ENCODE results near the gene TBC1D21. TPM values are rescaled to one million over a fixed set of nuclear protein-coding genes. Genes with fewer than 3 reads are reported as not detected.

The TBC1D21 gene
- polyA plus RNA-seq, 1 donor (not counting 4 experiments of a cell fraction or from before 2014, with no cell fraction given) = not detected

DNA sequence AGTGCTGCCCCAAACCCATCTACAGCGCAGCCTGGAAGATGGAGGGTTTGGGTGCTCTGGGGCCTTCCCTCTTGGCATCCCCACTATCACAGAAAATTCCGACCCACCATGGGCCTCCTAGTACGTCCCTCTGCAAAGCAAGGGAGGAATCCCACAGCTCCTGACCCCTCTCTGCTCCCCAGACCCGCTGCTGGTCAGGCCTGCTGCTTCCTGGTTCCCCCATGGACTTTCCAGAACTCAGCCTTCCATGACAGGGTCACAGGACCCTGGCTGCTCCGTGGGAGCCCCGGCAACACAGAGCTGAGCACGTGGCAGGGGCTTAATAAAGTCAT is 49.8 kb downstream of the TBC1D21 start:
- Histone ChIP-seq H3K27ac (ENCODE audit: control insufficient read depth, insufficient read depth, low read length) (no peak overlapping the region), H3K4me2 (ENCODE audit: control insufficient read depth, extremely low read depth, insufficient read depth, low read depth, low read length) (no peak overlapping the region), H2AFZ (ENCODE audit: control insufficient read depth, low read length) (no peak overlapping the region), H3K9me3 (ENCODE audit: control insufficient read depth, low read depth, low read length) (no peaks in the 10 kb centered on the region), H3K9me1 (ENCODE audit: control insufficient read depth, extremely low read depth, insufficient read depth, low read length) (no peaks in the 10 kb centered on the region), H3K27me3 (ENCODE audit: control insufficient read depth, extremely low read depth, insufficient read depth, low read length) (no peaks in the 10 kb centered on the region), H3K79me2 (ENCODE audit: control insufficient read depth, insufficient read depth, low read length) (no peaks in the 10 kb centered on the region), H4K20me1 (ENCODE audit: control insufficient read depth, extremely low read depth, insufficient read depth, low read length) (no peaks in the 10 kb centered on the region), H3K36me3 (ENCODE audit: control insufficient read depth in 2 of 2, extremely low read depth in 1 of 2, insufficient read depth in 2 of 2, low read length in 2 of 2) (no peaks in the 10 kb centered on the region), H3K4me1 (ENCODE audit: control insufficient read depth, extremely low read depth, insufficient read depth, low read length) (peaks cover 31% of the 10 kb centered on the region), H3K4me3 (ENCODE audit: control insufficient read depth in 2 of 3, extremely low read depth in 1 of 3, insufficient read depth in 2 of 3, low read depth in 1 of 3, low read length in 3 of 3) (no peak overlapping the region), H3K9ac (ENCODE audit: control insufficient read depth, extremely low read depth, insufficient read depth, low read length) (no peak overlapping the region)
- dilution Hi-C loops (cut with MboI; ENCODE audit: extremely low pct_ligation_motif_present, low sequenced_read_pairs) = no loop called here
- FAIRE-seq (no peak), DNase-seq (ENCODE audit: low read depth, low spot score) (no peak)
- TF ChIP-seq EZH2 (IDR thresholded peaks at IDR 0.05; ENCODE audit: low read length) = no peak
- TF ChIP-seq, protein P1, sequence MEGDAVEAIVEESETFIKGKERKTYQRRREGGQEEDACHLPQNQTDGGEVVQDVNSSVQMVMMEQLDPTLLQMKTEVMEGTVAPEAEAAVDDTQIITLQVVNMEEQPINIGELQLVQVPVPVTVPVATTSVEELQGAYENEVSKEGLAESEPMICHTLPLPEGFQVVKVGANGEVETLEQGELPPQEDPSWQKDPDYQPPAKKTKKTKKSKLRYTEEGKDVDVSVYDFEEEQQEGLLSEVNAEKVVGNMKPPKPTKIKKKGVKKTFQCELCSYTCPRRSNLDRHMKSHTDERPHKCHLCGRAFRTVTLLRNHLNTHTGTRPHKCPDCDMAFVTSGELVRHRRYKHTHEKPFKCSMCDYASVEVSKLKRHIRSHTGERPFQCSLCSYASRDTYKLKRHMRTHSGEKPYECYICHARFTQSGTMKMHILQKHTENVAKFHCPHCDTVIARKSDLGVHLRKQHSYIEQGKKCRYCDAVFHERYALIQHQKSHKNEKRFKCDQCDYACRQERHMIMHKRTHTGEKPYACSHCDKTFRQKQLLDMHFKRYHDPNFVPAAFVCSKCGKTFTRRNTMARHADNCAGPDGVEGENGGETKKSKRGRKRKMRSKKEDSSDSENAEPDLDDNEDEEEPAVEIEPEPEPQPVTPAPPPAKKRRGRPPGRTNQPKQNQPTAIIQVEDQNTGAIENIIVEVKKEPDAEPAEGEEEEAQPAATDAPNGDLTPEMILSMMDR (optimal IDR thresholded peaks at IDR 0.05 in 1 of 3, IDR thresholded peaks at IDR 0.05 in 1 of 3, conservative IDR thresholded peaks at IDR 0.05 in 1 of 3; ENCODE audit: extremely low read depth in 1 of 3, insufficient read depth in 2 of 3, low read length in 3 of 3) = no peak

DNA sequence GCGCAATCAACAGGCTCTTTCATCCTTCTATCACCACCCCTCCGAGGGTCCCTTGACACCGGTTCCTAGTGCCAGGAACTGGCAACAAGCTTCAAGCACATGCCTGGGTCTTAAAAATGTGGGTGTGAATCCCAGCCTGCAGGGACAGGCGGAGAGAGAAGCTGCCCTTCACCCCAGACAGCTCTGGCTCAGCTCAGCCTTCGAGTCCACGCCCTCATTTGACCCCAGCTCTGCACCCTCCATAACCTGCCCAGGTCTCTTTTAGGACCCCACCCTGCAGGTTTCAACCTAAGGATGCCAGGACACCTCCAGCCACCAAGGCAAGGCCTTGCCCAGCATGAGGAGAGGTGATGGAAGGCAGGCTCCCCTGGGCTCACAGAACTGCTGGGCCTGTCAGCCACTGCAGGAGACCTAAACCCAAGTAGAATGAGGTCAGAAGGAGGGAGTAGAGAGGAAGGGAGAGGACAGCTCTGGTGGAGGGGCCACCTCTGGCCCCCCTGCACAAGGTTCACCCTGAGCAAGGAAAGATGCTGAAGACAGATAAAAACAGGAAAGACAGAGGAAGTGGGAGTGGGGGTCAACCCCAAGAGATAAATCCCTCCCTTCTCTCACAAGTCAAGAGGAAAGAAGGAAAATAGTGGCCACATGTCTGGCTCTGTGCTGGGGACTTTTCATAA is 50.3 kb downstream of the TBC1D21 start:
- no peaks in the 10 kb centered on the region for H3K9me1 ChIP-seq (ENCODE audit: control insufficient read depth, extremely low read depth, insufficient read depth, low read length)
- no peaks in the 10 kb centered on the region for H3K36me3 ChIP-seq (ENCODE audit: control insufficient read depth in 2 of 2, extremely low read depth in 1 of 2, insufficient read depth in 2 of 2, low read length in 2 of 2)
- H3K9me3 ChIP-seq (ENCODE audit: control insufficient read depth, low read depth, low read length) = no peaks in the 10 kb centered on the region
- dilution Hi-C loops (cut with MboI; ENCODE audit: extremely low pct_ligation_motif_present, low sequenced_read_pairs) = no loop called here
- FAIRE-seq (no peak), DNase-seq (ENCODE audit: low read depth, low spot score) (no peak)
- H3K4me2 ChIP-seq (ENCODE audit: control insufficient read depth, extremely low read depth, insufficient read depth, low read depth, low read length) = peak overlapping the region; percentile 31
- no peaks in the 10 kb centered on the region for H3K27me3 ChIP-seq (ENCODE audit: control insufficient read depth, extremely low read depth, insufficient read depth, low read length)
- H2AFZ ChIP-seq (ENCODE audit: control insufficient read depth, low read length) = no peak overlapping the region
- no peak for TF ChIP-seq EZH2 (IDR thresholded peaks at IDR 0.05; ENCODE audit: low read length)
- TF ChIP-seq, protein P1 (optimal IDR thresholded peaks at IDR 0.05 in 1 of 3, IDR thresholded peaks at IDR 0.05 in 1 of 3, conservative IDR thresholded peaks at IDR 0.05 in 1 of 3; ENCODE audit: extremely low read depth in 1 of 3, insufficient read depth in 2 of 3, low read length in 3 of 3) = no peak
- H3K9ac ChIP-seq (ENCODE audit: control insufficient read depth, extremely low read depth, insufficient read depth, low read length) = no peak overlapping the region
- H3K4me3 ChIP-seq (ENCODE audit: control insufficient read depth in 2 of 3, extremely low read depth in 1 of 3, insufficient read depth in 2 of 3, low read depth in 1 of 3, low read length in 3 of 3) = no peak overlapping the region
- peaks cover 33% of the 10 kb centered on the region for H3K4me1 ChIP-seq (ENCODE audit: control insufficient read depth, extremely low read depth, insufficient read depth, low read length)
- no peaks in the 10 kb centered on the region for H4K20me1 ChIP-seq (ENCODE audit: control insufficient read depth, extremely low read depth, insufficient read depth, low read length)
- no peaks in the 10 kb centered on the region for H3K79me2 ChIP-seq (ENCODE audit: control insufficient read depth, insufficient read depth, low read length)
- peak overlapping the region; percentile 30 for H3K27ac ChIP-seq (ENCODE audit: control insufficient read depth, insufficient read depth, low read length)
